ENCODE measurements around the gene ALK. TPM values are rescaled to one million over a fixed set of nuclear protein-coding genes. Genes with fewer than 3 reads are reported as not detected.

ALK gene
- total RNA-seq, 1 experiment from 2014 or later = 0.26 TPM

- no peak for DNase-seq (ENCODE audit: low spot score)
These were observed 270.7 kb downstream of the ALK start for GRCh38 chr2:29650631-29651097.

GRCh38 chr2:29644949-29645348 lies 276.4 kb downstream of the ALK start:
- DNase-seq (ENCODE audit: low spot score) = no peak

GRCh38 chr2:29643196-29643595 lies 278.2 kb downstream of the ALK start:
- no peak for DNase-seq (ENCODE audit: low spot score)

- no peak for DNase-seq (ENCODE audit: low spot score)
These were observed 281.0 kb downstream of the ALK start for GRCh38 chr2:29640360-29640759.

GRCh38 chr2:29638641-29639040 lies 282.7 kb downstream of the ALK start:
- no peak for DNase-seq (ENCODE audit: low spot score)

- DNase-seq (ENCODE audit: low spot score) = no peak
These were observed 286.5 kb downstream of the ALK start for GRCh38 chr2:29634916-29635315.

GRCh38 chr2:29632018-29632417 lies 289.4 kb downstream of the ALK start:
- no peak for DNase-seq (ENCODE audit: low spot score)

- DNase-seq (ENCODE audit: low spot score) = no peak
These were observed 291.9 kb downstream of the ALK start for GRCh38 chr2:29629495-29629894.

- no peak for DNase-seq (ENCODE audit: low spot score)
These were observed 292.5 kb downstream of the ALK start for GRCh38 chr2:29628862-29629261.

- no peak for DNase-seq (ENCODE audit: low spot score)
These were observed 293.2 kb downstream of the ALK start for GRCh38 chr2:29628108-29628745.

GRCh38 chr2:29627279-29627711 lies 294.1 kb downstream of the ALK start:
- peak; percentile 22 for DNase-seq (ENCODE audit: low spot score)

- no peak for DNase-seq (ENCODE audit: low spot score)
These were observed 300.5 kb downstream of the ALK start for GRCh38 chr2:29620890-29621289.

GRCh38 chr2:29619689-29620088 lies 301.7 kb downstream of the ALK start:
- DNase-seq (ENCODE audit: low spot score) = no peak

GRCh38 chr2:29618024-29618423 lies 303.4 kb downstream of the ALK start:
- no peak for DNase-seq (ENCODE audit: low spot score)

- no peak for DNase-seq (ENCODE audit: low spot score)
These were observed 304.0 kb downstream of the ALK start for GRCh38 chr2:29617351-29617750.

- DNase-seq (ENCODE audit: low spot score) = no peak
These were observed 304.8 kb downstream of the ALK start for GRCh38 chr2:29616569-29616968.

GRCh38 chr2:29615841-29616240 lies 305.5 kb downstream of the ALK start:
- no peak for DNase-seq (ENCODE audit: low spot score)

- no peak for DNase-seq (ENCODE audit: low spot score)
These were observed 306.2 kb downstream of the ALK start for GRCh38 chr2:29615183-29615582.

- DNase-seq (ENCODE audit: low spot score) = no peak
These were observed 307.0 kb downstream of the ALK start for GRCh38 chr2:29614295-29614830.

GRCh38 chr2:29613792-29614266 lies 307.6 kb downstream of the ALK start:
- no peak for DNase-seq (ENCODE audit: low spot score)

GRCh38 chr2:29613067-29613466 lies 308.3 kb downstream of the ALK start:
- no peak for DNase-seq (ENCODE audit: low spot score)

GRCh38 chr2:29612568-29612967 lies 308.8 kb downstream of the ALK start:
- no peak for DNase-seq (ENCODE audit: low spot score)

- DNase-seq (ENCODE audit: low spot score) = no peak
These were observed 309.5 kb downstream of the ALK start for GRCh38 chr2:29611850-29612249.

- no peak for DNase-seq (ENCODE audit: low spot score)
These were observed 310.1 kb downstream of the ALK start for GRCh38 chr2:29611261-29611660.

Data from A172 (cell line).